Lung (tissue), 12 donors: ENCODE data around the gene PNKP. TPM values are rescaled to one million over a fixed set of nuclear protein-coding genes. Genes with fewer than 3 reads are reported as not detected.

Experiments
- ATAC-seq: fragments of 200-7000 bp; cut with Tn5 transposase; one replicate; pipeline ENCODE4 v1.9.1; 2020; ENCODE audit warnings: moderate number of reproducible peaks; ENCODE audit not compliant: insufficient read depth, low FRiP score
- DNase-seq, 3 donors: peaks; one replicate each; pipeline ENCODE4 v3.0.0-alpha.2; 2013 to 2017
- H3K27ac ChIP-seq, 2 donors: one replicate each; pipeline ENCODE4 v1.5.1; 2013; ENCODE audit warnings: mild to moderate bottlenecking in 2 of 2, moderate library complexity in 2 of 2, control low read depth in 1 of 2, inconsistent platforms in 1 of 2, low read depth in 1 of 2, low read length in 1 of 2
- H3K27me3 ChIP-seq, 3 donors: one replicate each; pipeline ENCODE4 v1.5.1; 2013; ENCODE audit warnings: low read length in 2 of 3; ENCODE audit not compliant: control insufficient read depth in 3 of 3, insufficient read depth in 3 of 3
- H3K36me3 ChIP-seq, 4 donors: one replicate each; pipeline ENCODE4 v1.5.1; 2013; ENCODE audit warnings: low read length in 4 of 4, mild to moderate bottlenecking in 1 of 4, moderate library complexity in 1 of 4; ENCODE audit not compliant: control insufficient read depth in 4 of 4, insufficient read depth in 4 of 4
- H3K4me1 ChIP-seq, 5 donors: one replicate each; pipeline ENCODE4 v1.5.1; 2013; ENCODE audit warnings: low read length in 5 of 5, mild to moderate bottlenecking in 2 of 5, moderate library complexity in 1 of 5; ENCODE audit not compliant: control insufficient read depth in 5 of 5, insufficient read depth in 5 of 5
- H3K4me3 ChIP-seq: one replicate; pipeline ENCODE4 v1.5.1; 2013; ENCODE audit warnings: mild to moderate bottlenecking, control low read depth, moderate library complexity
- H3K9ac ChIP-seq, 2 donors: one replicate each; pipeline ENCODE4 v1.5.1; 2013; ENCODE audit warnings: low read length in 2 of 2, control low read depth in 1 of 2; ENCODE audit not compliant: insufficient read depth in 1 of 2
- H3K9me3 ChIP-seq, 4 donors: one replicate each; pipeline ENCODE4 v1.5.1; 2013; ENCODE audit warnings: low read length in 3 of 4, mild to moderate bottlenecking in 1 of 4, moderate library complexity in 1 of 4; ENCODE audit not compliant: control insufficient read depth in 4 of 4, insufficient read depth in 3 of 4
- WGBS, 2 donors: extraction: QIAGEN DNeasy Blood & Tissue Kit; methylation state at CpG; one replicate each; pipeline ENCODE4 v1.1.7; 2013; 5-methylcytosine and 5-hydroxymethylcytosine counted together
- polyA plus RNA-seq, 2 donors: library from polyadenylated mRNA; stranded (reverse); fragments of 200-250 nt; gene quantifications; one replicate each; pipeline ENCODE4 v1.2.1, GENCODE V29; 2013
- total RNA-seq, 2 donors: library from RNA; depleted of rRNA in 1 of 2; stranded (reverse); fragments of >200 nt in 1 of 2; gene quantifications; one replicate each; pipeline ENCODE4 v1.2.1, GENCODE V29; 2014 to 2021
- TF ChIP-seq, protein P1 (sequence below): IDR thresholded peaks from 2 replicates; pipeline ENCODE4 v1.5.1; 2012; ENCODE audit warnings: mild to moderate bottlenecking; ENCODE audit errors: control extremely low read depth, extremely low read depth
- donor health status: control.
- donor health status: control.
- donor health status: Bipolar disorder and iron deficiency.
- donor health status: healthy.
- donor health status: DM: yes; HTN: yes; CAD: no.

Gene PNKP
- total and polyA plus RNA-seq, 4 donors = 44.7 to 120 (median 64.2) TPM

DNA sequence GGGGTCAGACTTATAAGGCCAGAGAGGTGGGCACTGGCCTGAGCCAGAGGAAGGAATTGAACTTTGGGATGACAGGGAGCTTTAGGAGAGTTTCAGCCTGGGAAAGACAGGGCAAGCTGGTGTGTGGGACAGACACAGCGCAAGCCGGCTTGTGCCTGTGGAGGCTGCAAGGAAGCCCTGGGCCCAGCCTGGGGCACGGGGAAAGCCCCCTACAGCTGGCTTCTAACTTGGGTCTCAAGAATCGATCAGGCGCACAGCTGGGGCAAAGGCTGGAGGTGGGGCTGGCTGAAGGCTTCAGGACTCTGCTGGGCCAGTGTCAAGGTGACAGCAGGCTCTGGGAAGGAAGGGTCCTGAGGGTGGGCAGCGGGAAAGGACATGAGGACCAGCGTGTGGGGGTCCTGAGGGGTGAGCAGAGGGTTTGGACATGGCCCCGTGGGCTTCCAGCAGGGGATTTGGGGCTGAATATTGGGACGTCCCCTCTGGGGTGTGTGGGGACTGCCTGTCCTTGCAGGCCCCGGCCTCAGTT is 13.5 kb downstream of the PNKP start:
- 87 to 95% methylated on average over 10 of the region's 10 CpGs for WGBS, 2 donors
- TF ChIP-seq, protein P1, sequence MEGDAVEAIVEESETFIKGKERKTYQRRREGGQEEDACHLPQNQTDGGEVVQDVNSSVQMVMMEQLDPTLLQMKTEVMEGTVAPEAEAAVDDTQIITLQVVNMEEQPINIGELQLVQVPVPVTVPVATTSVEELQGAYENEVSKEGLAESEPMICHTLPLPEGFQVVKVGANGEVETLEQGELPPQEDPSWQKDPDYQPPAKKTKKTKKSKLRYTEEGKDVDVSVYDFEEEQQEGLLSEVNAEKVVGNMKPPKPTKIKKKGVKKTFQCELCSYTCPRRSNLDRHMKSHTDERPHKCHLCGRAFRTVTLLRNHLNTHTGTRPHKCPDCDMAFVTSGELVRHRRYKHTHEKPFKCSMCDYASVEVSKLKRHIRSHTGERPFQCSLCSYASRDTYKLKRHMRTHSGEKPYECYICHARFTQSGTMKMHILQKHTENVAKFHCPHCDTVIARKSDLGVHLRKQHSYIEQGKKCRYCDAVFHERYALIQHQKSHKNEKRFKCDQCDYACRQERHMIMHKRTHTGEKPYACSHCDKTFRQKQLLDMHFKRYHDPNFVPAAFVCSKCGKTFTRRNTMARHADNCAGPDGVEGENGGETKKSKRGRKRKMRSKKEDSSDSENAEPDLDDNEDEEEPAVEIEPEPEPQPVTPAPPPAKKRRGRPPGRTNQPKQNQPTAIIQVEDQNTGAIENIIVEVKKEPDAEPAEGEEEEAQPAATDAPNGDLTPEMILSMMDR = no peak
- Histone ChIP-seq H3K27ac (no peak overlapping the region), H3K9ac (no peak overlapping the region), H3K9me3 (peaks cover 0 to 8% (median under 1%) of the 10 kb centered on the region in 4 donors), H3K4me3 (no peak overlapping the region), H3K27me3 (no peaks in the 10 kb centered on the region), H3K36me3 (peaks cover 0 to 38% (median 31%) of the 10 kb centered on the region in 4 donors), H3K4me1 (peaks cover 0 to 22% (median 13%) of the 10 kb centered on the region in 5 donors)
- no peak for DNase-seq
- ATAC-seq = no peak

DNA sequence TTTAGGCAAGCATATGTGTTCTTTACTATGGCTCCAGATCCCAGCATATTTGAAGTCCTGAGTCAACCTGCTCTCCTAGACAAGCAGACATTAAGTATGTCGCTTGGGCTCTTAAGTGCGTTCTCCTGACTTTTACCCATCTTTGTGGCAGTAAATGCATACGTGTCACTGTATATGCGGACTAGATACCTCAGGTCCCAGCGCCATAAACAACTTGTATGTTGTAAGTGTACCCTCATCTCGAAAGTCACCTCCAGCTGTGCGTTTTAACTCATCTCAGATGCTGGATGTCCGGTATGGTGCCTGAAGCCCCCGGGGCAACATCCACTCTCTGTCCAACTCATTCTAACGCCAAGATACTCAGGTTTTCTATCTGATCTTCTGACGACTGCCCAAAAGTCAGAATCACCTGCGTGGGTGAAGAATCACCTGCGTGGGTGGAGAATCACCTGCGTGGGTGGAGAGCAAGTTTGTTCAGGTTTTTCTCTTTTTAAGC is 14.7 kb downstream of the PNKP start:
- ATAC-seq = no peak
- Histone ChIP-seq H3K4me1 (peaks cover 0 to 22% (median 13%) of the 10 kb centered on the region in 5 donors), H3K9ac (peak overlapping the region in 1 of 2 donors; percentile 67), H3K36me3 (peaks cover 0 to 31% (median 23%) of the 10 kb centered on the region in 4 donors), H3K27me3 (no peaks in the 10 kb centered on the region), H3K9me3 (peaks cover 0 to 8% (median under 1%) of the 10 kb centered on the region in 4 donors), H3K4me3 (no peak overlapping the region), H3K27ac (no peak overlapping the region)
- DNase-seq = no peak
- 69 to 85% methylated on average over 14 of the region's 14 CpGs for WGBS, 2 donors
- TF ChIP-seq, protein P1 = no peak

DNA sequence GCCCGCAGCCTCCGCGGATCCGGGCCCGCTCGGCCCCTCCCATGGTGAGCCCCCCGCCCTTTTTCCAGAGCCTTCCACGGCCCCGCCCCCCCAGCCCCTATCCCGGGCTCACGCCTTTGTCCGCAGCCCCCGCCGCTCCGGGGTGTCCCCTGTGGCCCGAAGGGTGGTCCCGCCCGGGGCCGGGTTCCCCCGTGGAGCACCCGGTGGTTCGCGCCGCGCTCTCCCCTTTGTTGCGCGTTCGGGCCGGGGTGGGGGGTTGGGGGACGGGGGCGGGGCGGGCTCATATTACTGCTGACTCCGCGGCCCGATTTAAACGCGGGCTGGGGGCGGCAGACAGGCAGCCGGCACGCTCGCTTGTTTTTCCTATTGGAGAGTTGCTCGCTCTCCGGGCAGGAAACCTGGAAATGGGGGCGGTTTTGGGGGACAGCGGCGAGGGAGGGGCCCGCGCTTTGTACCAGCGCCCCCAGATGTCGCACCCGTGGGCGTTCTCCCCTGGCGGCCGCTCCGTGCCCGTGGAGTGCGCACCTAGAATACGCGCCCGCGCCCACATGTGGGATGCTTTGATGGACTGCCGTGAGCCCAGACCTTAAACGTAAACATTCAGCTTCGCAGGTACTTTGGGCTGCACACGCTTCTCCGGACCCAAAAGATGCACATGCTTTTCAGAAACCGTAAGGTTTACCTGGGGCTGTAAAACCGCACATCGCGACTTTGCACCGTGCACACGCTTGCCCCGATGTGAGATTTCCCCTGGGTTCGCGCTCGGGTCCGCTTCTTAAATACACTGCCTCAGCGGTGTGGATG is 15.7 kb downstream of the PNKP start:
- ATAC-seq (no peak), DNase-seq (peak; percentile 71 to 82 (median 76))
- H3K9ac ChIP-seq = peak overlapping the region in 1 of 2 donors; percentile 67

More for the DNA sequence above, 15.7 kb downstream of the PNKP start:
- Histone ChIP-seq H3K36me3 (peaks cover 0 to 24% (median 15%) of the 10 kb centered on the region in 4 donors), H3K4me1 (peaks cover 0 to 22% (median 13%) of the 10 kb centered on the region in 5 donors), H3K4me3 (peak overlapping the region; percentile 87), H3K9me3 (peaks cover 0 to 8% (median under 1%) of the 10 kb centered on the region in 4 donors), H3K27ac (peak overlapping the region; percentile 99), H3K27me3 (no peaks in the 10 kb centered on the region)
- WGBS, 2 donors = 2 to 4% methylated on average over 55 to 78 of the region's 78 CpGs
- TF ChIP-seq, protein P1 = no peak
